Measurements from ENCODE around the gene BRSK1.
A peak's percentile ranks its signal among the peaks of the same experiment; 100 is the strongest.

BRSK1 gene

GRCh38 chr19:55312621-55313512 lies 29.1 kb downstream of the BRSK1 start:
- TF ChIP-seq, protein P1, sequence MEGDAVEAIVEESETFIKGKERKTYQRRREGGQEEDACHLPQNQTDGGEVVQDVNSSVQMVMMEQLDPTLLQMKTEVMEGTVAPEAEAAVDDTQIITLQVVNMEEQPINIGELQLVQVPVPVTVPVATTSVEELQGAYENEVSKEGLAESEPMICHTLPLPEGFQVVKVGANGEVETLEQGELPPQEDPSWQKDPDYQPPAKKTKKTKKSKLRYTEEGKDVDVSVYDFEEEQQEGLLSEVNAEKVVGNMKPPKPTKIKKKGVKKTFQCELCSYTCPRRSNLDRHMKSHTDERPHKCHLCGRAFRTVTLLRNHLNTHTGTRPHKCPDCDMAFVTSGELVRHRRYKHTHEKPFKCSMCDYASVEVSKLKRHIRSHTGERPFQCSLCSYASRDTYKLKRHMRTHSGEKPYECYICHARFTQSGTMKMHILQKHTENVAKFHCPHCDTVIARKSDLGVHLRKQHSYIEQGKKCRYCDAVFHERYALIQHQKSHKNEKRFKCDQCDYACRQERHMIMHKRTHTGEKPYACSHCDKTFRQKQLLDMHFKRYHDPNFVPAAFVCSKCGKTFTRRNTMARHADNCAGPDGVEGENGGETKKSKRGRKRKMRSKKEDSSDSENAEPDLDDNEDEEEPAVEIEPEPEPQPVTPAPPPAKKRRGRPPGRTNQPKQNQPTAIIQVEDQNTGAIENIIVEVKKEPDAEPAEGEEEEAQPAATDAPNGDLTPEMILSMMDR (conservative IDR thresholded peaks at IDR 0.05; ENCODE audit: low read depth, low read length) = no peak
- no peak for DNase-seq (ENCODE audit: low read depth)
- no peak overlapping the region for H3K4me3 ChIP-seq (ENCODE audit: low read depth, low read length)

GRCh38 chr19:55314396-55314795 lies 30.6 kb downstream of the BRSK1 start:
- no peak overlapping the region for H3K4me3 ChIP-seq (ENCODE audit: low read depth, low read length)
- no peak for DNase-seq (ENCODE audit: low read depth)
- TF ChIP-seq, protein P1 (conservative IDR thresholded peaks at IDR 0.05; ENCODE audit: low read depth, low read length) = no peak

DNA sequence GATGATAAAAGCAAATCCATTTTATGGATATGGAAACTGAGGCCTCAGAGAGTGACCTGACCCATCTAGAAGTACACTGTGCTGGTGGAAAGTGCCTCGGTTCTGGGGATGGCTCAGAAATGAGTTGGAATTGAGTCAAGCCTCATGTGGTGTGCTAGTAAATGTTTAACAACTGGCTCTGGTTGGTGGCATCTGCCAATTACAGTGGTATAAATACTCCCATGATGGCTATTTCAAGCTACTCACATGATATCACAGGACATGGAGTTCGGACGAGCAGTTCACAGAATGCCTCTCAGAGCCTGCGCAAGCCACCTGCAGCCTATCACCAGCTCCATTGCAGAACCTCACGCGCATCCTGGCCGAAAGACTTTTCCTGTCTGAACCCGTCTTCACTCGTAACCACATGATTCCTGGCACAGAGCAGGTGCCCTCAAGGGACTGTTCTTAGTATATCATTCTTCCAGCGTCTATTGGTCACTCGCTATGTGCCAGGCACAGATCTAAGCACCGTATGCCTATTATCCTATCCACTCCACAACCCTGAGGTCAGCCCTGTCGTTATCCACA lies 32.2 kb downstream of the BRSK1 start:
- no peak for DNase-seq (ENCODE audit: low read depth)
- H3K4me3 ChIP-seq (ENCODE audit: low read depth, low read length) = no peak overlapping the region
- TF ChIP-seq, protein P1 (conservative IDR thresholded peaks at IDR 0.05; ENCODE audit: low read depth, low read length) = no peak

DNA sequence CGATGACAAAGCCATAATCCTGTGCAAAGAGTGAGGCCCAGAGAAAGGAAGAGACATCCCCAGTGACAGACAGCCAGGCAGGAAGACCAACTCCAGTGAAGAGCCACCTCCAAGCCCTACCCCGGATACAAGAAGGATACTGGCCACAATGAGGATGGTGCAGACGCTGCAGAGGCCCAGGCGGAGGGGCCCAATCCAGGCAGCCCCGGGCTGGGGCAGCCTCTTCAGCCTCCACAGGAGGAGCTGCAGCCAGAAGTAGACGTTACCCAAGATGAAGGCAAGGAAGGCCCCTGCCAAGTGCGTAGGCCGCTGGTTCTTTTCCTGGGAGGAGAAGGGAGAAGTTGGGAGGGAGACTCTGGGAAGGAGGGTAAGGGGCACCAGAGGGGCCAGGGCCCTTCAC lies 32.8 kb downstream of the BRSK1 start:
- no peak overlapping the region for H3K4me3 ChIP-seq (ENCODE audit: low read depth, low read length)
- DNase-seq (ENCODE audit: low read depth) = no peak
- TF ChIP-seq, protein P1 (conservative IDR thresholded peaks at IDR 0.05; ENCODE audit: low read depth, low read length) = no peak

GRCh38 chr19:55319785-55320184 lies 36.0 kb downstream of the BRSK1 start:
- TF ChIP-seq, protein P1 (conservative IDR thresholded peaks at IDR 0.05; ENCODE audit: low read depth, low read length) = no peak
- DNase-seq (ENCODE audit: low read depth) = peak; percentile 67
- H3K4me3 ChIP-seq (ENCODE audit: low read depth, low read length) = peak overlapping the region; percentile 23

DNA sequence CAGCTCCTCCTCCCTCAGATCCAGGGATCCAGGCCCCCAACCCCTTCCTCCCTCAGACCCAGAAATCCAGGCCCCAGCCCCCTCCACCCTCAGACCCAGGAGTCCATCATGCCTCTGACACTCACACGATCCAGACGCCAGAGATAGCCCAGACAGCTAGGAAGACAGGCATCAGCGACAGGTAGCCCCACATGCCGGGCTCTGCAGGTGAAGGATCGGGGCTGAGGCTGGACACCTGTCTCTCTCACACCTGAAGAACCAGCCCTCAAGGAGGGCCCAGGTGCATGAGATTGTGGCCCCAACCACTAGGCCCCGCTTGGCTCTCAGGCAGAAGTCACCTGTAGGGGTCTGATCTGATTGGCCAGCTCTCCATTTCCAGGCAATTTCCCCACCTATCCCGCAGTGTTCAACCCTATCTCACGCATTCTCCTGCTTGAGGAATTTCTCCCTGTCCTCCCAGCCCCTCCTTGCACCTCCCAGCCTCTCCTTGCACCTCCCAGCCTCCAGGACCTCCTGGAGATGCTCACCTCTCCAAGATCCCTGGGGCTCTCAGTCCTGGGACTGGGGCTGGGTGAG lies 37.1 kb downstream of the BRSK1 start:
- DNase-seq (ENCODE audit: low read depth) = no peak

More for the DNA sequence above, 37.1 kb downstream of the BRSK1 start:
- TF ChIP-seq, protein P1 (conservative IDR thresholded peaks at IDR 0.05; ENCODE audit: low read depth, low read length) = no peak
- H3K4me3 ChIP-seq (ENCODE audit: low read depth, low read length) = no peak overlapping the region

Measured in choroid plexus epithelial cell (primary cell).